HL-60 (cell line): ENCODE measurements around the gene TSSK2.

Experiments used
- DNase-seq, 2 experiments: peaks; one replicate each; pipeline ENCODE4 v3.0.0-alpha.2; 2010 to 2020; ENCODE audit warnings: low read depth in 1 of 2, low spot score in 1 of 2
- H3K27ac ChIP-seq: fragments of 250-450 bp; sonication (Bioruptor Pico); replicated peaks from 2 replicates; pipeline ENCODE4 v1.5.1; 2020; ENCODE audit warnings: mild to moderate bottlenecking, moderate library complexity
- H3K27me3 ChIP-seq: fragments of 250-450 bp; sonication (Bioruptor Pico); 2 replicates; pipeline ENCODE4 v1.5.1; 2021; ENCODE audit warnings: mild to moderate bottlenecking, moderate library complexity; ENCODE audit not compliant: insufficient read depth, poor library complexity, severe bottlenecking
- H3K4me3 ChIP-seq: replicated peaks from 2 replicates; pipeline ENCODE4 v1.5.1; 2011; ENCODE audit warnings: mild to moderate bottlenecking, control low read depth, low read length; ENCODE audit not compliant: insufficient read depth
- CTCF ChIP-seq: IDR thresholded peaks from one replicate; pipeline ENCODE4 v1.5.1; 2011; ENCODE audit warnings: low read length, control low read depth, inconsistent platforms; ENCODE audit not compliant: insufficient read depth
- GABPA ChIP-seq: IDR thresholded peaks from 2 replicates; pipeline ENCODE4 v1.6.1; 2012; ENCODE audit warnings: low read depth
- POLR2AphosphoS5 ChIP-seq: IDR thresholded peaks from 2 replicates; pipeline ENCODE4 v1.6.1; 2012; ENCODE audit warnings: low read depth
- REST ChIP-seq: IDR thresholded peaks from 2 replicates; pipeline ENCODE4 v1.6.1; 2012; ENCODE audit warnings: low read depth; ENCODE audit not compliant: insufficient replicate concordance
- SPI1 ChIP-seq: IDR thresholded peaks from 2 replicates; pipeline ENCODE4 v1.6.1; 2012; ENCODE audit warnings: low read depth, mild to moderate bottlenecking, borderline replicate concordance

TSSK2 gene

GRCh38 chr22:19139974-19140373 lies 8.9 kb downstream of the TSSK2 start:
- H3K27ac ChIP-seq: no peak overlapping the region
- TF ChIP-seq POLR2AphosphoS5 (no peak), CTCF (no peak), GABPA (no peak), REST (no peak), SPI1 (no peak)
- H3K27me3 ChIP-seq: no peaks in the 10 kb centered on the region
- no peak for DNase-seq
- no peak overlapping the region for H3K4me3 ChIP-seq

- no peaks in the 10 kb centered on the region for H3K27me3 ChIP-seq
- no peak overlapping the region for H3K4me3 ChIP-seq
- H3K27ac ChIP-seq: no peak overlapping the region
- no peak for TF ChIP-seq CTCF
- TF ChIP-seq REST: no peak
- TF ChIP-seq POLR2AphosphoS5: no peak
- no peak for TF ChIP-seq SPI1
- no peak for TF ChIP-seq GABPA
- no peak for DNase-seq
Observed at GRCh38 chr22:19142394-19142793, 11.3 kb downstream of the TSSK2 start.

GRCh38 chr22:19143212-19143611 lies 12.1 kb downstream of the TSSK2 start:
- no peak overlapping the region for H3K27ac ChIP-seq
- TF ChIP-seq SPI1 (no peak), CTCF (no peak), REST (no peak), GABPA (no peak), POLR2AphosphoS5 (no peak)
- no peak for DNase-seq
- peaks cover 5% of the 10 kb centered on the region for H3K27me3 ChIP-seq
- H3K4me3 ChIP-seq: no peak overlapping the region
